K562 (cell line): ENCODE results near the gene PPP1R13L. TPM values are rescaled to one million over a fixed set of nuclear protein-coding genes. Genes with fewer than 3 reads are reported as not detected.
A peak's percentile ranks its signal among the peaks of the same experiment; 100 is the strongest.

Experiments used
- DACH1 ChIP-seq: fragments of 450-650 bp; IDR thresholded peaks from 2 replicates; pipeline ENCODE4 v1.6.1; 2018; ENCODE audit not compliant: partially characterized antibody
- HCFC1 ChIP-seq: IDR thresholded peaks from 2 replicates; pipeline ENCODE4 v1.6.1; 2012; ENCODE audit warnings: low read depth, low read length, improper control_type of control experiment
- HDAC3 ChIP-seq: fragments of 450-650 bp; IDR thresholded peaks from 2 replicates; pipeline ENCODE4 v1.6.1; 2018; ENCODE audit warnings: borderline replicate concordance, mild to moderate bottlenecking, moderate library complexity; ENCODE audit not compliant: partially characterized antibody
- MBD2 ChIP-seq: sonication (generic); IDR thresholded peaks from 2 replicates; pipeline ENCODE4 v1.6.1; 2016; ENCODE audit warnings: low read depth, borderline replicate concordance
- REST ChIP-seq, 2 experiments: fragments of 450-650 bp; formaldehyde crosslinking in 1 of 2; IDR thresholded peaks; 2 replicates each; pipeline versions ENCODE4 v1.4.0 to v1.6.1; 2014 to 2020; ENCODE audit warnings: mild to moderate bottlenecking in 2 of 2, borderline replicate concordance in 1 of 2, low read depth in 1 of 2
- ZBTB11 ChIP-seq, 3 experiments: fragments of 200-800 bp in 1 of 3; fragments of 250-450 bp in 1 of 3; fragments of 450-650 bp in 1 of 3; sonication (Bioruptor Pico) in 1 of 3; sonication (Bioruptor generic) in 1 of 3; formaldehyde crosslinking in 1 of 3; IDR thresholded peaks; 2 replicates each; pipeline versions ENCODE4 v1.6.1 to v1.8.0; 2016 to 2022; ENCODE audit warnings: mild to moderate bottlenecking in 2 of 3, missing genetic modification characterization in 2 of 3, missing compliant biosample characterization in 1 of 3, moderate library complexity in 1 of 3
- ZBTB26 ChIP-seq: fragments of 450-650 bp; formaldehyde crosslinking; IDR thresholded peaks from 2 replicates; pipeline ENCODE4 v1.4.0; 2022; ENCODE audit warnings: missing genetic modification characterization
- ZNF589 ChIP-seq: fragments of 200-800 bp; sonication (Bioruptor generic); IDR thresholded peaks from 2 replicates; pipeline ENCODE4 v1.6.1; 2016; ENCODE audit warnings: low read depth, missing genetic modification characterization, missing compliant biosample characterization
- polyA plus RNA-seq, 8 experiments: library from polyadenylated mRNA; depleted of rRNA in 4 of 8; stranded (reverse) in 5 of 8; unstranded in 3 of 8; fragments of >200 nt; fragmentation: Nextera tagmentation in 2 of 8; fragmentation: Illumina TruSeq in 1 of 8; extraction: Ambion mirVana in 2 of 8; extraction: Trizol in 1 of 8; gene quantifications; 2 replicates each; pipeline versions ENCODE4 v1.2.1 to v1.2.3, GENCODE V29; 2011 to 2014; ENCODE audit warnings: inconsistent platforms in 1 of 8, missing spikeins in 1 of 8
- total RNA-seq, 7 experiments: library from RNA; depleted of rRNA in 6 of 7; stranded (reverse); fragments of >200 nt in 6 of 7; fragmentation: Illumina TruSeq in 2 of 7; extraction: Trizol in 2 of 7; gene quantifications; 2 replicates each; pipeline versions ENCODE4 v1.2.1 to v1.2.3, GENCODE V29; 2011 to 2021; ENCODE audit warnings: low replicate concordance in 1 of 7

The PPP1R13L gene
- total and polyA plus RNA-seq, 9 of the 15 experiments (the other 6 are each of a cell fraction or from before 2014, with no cell fraction given), result 0.32 to 6.7 (median 2.0) TPM

DNA sequence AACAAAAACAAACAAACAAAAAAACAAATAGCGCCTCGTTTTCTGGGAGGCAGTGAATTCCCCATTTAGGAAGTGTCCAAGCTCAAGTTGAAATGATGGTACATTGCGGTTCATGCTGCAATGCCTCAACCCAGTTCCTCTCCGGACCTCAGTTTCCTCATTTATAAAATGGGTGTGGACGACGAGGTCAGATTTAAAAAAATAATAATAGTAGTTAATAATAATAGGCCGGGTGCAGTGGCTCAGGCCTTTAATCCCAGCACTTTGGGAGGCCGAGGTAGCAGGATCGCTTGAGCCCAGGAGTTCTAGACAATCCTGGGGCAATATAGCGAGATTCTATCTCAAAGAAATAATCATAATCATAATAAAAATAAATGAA lies 34.3 kb upstream of the PPP1R13L start (continued):
- no peak for TF ChIP-seq REST (IDR thresholded peaks at IDR 0.05; ENCODE audit: borderline replicate concordance)
- TF ChIP-seq REST (CRISPR knock-in tag; IDR thresholded peaks at IDR 0.05; ENCODE audit: low read depth), result no peak
- peak; percentile 76 for TF ChIP-seq DACH1
- TF ChIP-seq ZBTB11 (CRISPR knock-in tag; IDR thresholded peaks at IDR 0.05), result no peak
- no peak for TF ChIP-seq HCFC1
- no peak for TF ChIP-seq MBD2
- TF ChIP-seq HDAC3, result no peak
- TF ChIP-seq ZNF589 (CRISPR knock-in tag), result no peak
- TF ChIP-seq ZBTB26, result no peak
